Subcutaneous adipose tissue (tissue), 4 donors: ENCODE results near the gene SUSD4. TPM values are rescaled to one million over a fixed set of nuclear protein-coding genes. Genes with fewer than 3 reads are reported as not detected.

Experiments
- total RNA-seq, 4 donors: library from RNA; depleted of rRNA; stranded (reverse); fragments of >200 nt; gene quantifications; one replicate each; pipeline ENCODE4 v1.1.0, GENCODE V29; 2016
- TF ChIP-seq, protein P1 (sequence below): fragments of 450-650 bp; IDR thresholded peaks from one replicate; pipeline ENCODE4 v1.5.1; 2016; ENCODE audit warnings: low read depth, mild to moderate bottlenecking, control low read depth, antibody characterized with exemption, moderate library complexity

SUSD4 gene, protein sequence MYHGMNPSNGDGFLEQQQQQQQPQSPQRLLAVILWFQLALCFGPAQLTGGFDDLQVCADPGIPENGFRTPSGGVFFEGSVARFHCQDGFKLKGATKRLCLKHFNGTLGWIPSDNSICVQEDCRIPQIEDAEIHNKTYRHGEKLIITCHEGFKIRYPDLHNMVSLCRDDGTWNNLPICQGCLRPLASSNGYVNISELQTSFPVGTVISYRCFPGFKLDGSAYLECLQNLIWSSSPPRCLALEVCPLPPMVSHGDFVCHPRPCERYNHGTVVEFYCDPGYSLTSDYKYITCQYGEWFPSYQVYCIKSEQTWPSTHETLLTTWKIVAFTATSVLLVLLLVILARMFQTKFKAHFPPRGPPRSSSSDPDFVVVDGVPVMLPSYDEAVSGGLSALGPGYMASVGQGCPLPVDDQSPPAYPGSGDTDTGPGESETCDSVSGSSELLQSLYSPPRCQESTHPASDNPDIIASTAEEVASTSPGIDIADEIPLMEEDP
- under 1 TPM in 1 of 4 donors, not detected in 3; 0.33 TPM for total RNA-seq

DNA sequence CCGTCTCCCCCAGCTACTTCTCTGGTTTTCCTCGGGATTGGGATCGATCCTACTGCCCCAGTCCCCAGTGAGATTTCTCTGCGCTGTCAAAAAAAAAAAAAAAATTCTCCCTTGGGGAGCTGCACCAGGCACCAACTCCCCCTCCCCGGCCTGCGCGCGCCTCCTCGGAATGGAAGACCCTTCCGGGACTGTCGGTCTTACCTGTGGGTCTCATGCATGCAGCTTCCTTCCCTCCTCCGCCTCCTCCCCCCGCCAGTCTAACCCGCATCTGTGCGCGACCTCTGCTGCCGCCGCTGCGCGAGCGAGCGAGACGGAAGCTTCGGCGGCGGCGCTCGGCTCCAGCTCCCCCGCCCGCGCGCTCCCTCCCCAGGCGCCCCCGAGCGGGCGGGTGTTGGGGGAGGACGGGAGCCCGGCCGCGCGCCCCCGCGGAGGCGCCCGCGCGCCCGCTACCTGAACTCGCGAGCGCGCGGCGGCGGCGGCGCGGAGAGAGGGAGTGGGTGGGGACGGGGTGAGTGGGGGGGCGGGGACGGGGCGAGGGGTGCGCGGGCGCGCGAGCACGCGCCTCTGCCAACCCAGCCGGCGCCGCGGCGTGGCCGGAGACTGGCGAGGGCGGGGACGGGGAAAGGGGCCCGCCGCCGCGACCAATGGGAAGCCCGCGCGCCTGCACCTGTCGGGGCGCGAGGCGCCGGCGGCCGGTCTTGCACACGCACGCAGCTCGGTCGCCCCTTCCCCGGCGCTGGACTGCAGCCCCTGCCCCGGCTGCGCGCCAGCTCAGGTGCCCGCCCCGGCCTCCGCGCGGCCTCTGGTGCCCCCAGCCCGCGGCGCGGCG lies at the start of gene SUSD4:
Gene SUSD4, minus strand, starts transcription at position 321 of the 829 bp plus-strand sequence. CDS start 751 bp downstream, outside the sequence.
- TF ChIP-seq, protein P1, sequence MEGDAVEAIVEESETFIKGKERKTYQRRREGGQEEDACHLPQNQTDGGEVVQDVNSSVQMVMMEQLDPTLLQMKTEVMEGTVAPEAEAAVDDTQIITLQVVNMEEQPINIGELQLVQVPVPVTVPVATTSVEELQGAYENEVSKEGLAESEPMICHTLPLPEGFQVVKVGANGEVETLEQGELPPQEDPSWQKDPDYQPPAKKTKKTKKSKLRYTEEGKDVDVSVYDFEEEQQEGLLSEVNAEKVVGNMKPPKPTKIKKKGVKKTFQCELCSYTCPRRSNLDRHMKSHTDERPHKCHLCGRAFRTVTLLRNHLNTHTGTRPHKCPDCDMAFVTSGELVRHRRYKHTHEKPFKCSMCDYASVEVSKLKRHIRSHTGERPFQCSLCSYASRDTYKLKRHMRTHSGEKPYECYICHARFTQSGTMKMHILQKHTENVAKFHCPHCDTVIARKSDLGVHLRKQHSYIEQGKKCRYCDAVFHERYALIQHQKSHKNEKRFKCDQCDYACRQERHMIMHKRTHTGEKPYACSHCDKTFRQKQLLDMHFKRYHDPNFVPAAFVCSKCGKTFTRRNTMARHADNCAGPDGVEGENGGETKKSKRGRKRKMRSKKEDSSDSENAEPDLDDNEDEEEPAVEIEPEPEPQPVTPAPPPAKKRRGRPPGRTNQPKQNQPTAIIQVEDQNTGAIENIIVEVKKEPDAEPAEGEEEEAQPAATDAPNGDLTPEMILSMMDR: no peak

DNA sequence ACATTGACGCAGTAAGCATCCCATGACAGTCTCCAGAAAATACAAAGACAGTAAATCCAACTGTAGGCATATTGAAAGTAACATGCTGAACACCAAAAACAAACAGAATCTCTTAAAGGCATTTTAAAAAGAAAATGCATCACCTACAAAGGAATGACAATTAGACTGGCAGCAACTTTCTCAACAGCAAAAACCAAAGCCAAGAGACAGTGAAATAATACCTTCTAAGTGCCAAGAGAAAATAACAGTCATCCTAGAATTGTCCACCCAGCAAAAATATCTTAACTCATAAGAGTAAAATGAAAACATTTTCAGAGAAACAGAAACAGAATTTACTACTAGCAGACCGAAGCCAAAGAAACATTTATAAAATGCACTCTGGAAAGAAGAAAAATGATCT lies 49.2 kb upstream of the SUSD4 start:
- TF ChIP-seq, protein P1: no peak

- TF ChIP-seq, protein P1: no peak
These were observed 47.7 kb upstream of the SUSD4 start for GRCh38 chr1:223411710-223412109.

- TF ChIP-seq, protein P1: no peak
These were observed 47.3 kb upstream of the SUSD4 start for GRCh38 chr1:223411309-223411708.

DNA sequence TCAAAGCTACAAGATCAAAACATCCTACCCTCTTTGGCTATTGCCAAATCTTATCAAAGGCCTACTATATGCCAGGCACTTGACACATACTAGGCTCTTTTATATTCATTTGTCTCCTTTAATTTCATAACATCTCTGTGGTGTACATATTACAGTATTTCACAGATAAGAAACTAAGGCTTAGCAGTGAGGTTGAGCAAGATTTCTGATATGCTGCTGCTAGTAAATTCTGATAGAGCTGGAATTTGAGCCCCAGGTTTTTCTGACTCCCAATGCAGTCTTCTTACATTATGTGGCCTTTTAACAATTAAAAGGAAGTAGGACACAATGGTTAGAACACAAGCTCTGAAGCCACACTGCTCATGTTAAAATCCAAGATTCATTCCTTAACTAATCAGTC lies 46.1 kb upstream of the SUSD4 start:
- TF ChIP-seq, protein P1: no peak

DNA sequence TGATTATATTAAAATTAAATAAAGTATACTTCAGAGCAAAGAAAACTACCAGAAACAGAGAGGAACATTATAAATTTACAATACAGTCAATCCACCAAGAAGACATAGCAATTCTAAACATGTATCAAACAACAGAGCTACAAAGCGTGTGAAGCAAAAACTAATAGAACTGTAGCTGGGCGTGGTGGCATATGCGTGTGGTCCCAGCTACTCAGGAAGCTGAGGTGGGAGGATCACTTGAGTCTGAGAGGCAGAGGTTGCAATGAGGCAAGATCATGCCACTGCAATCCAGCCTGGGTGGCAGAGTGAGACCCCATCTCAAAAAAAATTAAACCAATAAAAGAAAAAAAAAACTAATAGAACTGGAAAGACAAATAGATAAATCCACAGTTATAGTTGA lies 41.5 kb upstream of the SUSD4 start:
- TF ChIP-seq, protein P1: no peak

DNA sequence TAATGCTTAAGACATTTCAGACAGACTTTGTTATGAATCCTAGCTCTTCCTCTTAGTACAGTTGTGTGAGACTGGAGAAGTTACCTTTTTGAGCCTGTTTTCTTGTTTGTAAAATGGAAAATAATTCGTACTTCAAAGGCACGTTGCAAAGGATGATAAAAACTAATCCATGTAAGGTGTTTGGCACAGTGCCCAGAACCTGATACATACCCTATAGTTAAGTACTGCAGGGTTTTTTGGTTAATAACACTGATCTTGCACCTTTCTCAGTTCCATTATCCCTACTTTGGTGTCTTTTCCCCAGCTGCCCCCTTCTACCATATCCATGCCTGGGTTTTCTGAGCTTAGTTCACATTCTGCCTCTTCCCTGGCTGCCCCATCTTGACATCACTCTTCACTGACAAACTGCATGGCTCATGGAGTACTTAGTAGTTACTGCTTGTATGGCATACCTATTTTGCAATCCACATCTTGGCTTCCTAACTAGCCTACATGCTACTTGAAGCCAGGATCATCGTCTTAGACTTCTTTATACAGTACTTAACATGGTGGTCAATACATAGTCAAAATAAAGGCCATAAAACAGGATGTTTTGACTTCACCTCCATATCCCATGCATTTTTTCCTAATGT lies 39.3 kb upstream of the SUSD4 start:
- TF ChIP-seq, protein P1: no peak
